K562 (cell line): ENCODE measurements around the gene CTSZ. TPM values are rescaled to one million over a fixed set of nuclear protein-coding genes. Genes with fewer than 3 reads are reported as not detected.
A peak's percentile ranks its signal among the peaks of the same experiment; 100 is the strongest.

Source experiments
- BMI1 ChIP-seq: fragments of 150-350 bp; IDR thresholded peaks from 2 replicates; pipeline ENCODE4 v1.6.1; 2014; ENCODE audit warnings: low read length
- EP300 ChIP-seq: IDR thresholded peaks from 2 replicates; pipeline ENCODE4 v1.6.1; 2012; ENCODE audit warnings: low read length, improper control_type of control experiment
- MAFG ChIP-seq: fragments of 450-650 bp; conservative IDR thresholded peaks from 2 replicates; pipeline ENCODE4 v1.6.1; 2016; ENCODE audit warnings: missing genetic modification characterization, missing compliant biosample characterization
- NEUROD1 ChIP-seq: fragments of 150-350 bp; IDR thresholded peaks from 2 replicates; pipeline ENCODE4 v1.6.1; 2014; ENCODE audit warnings: borderline replicate concordance, low read length, low read depth; ENCODE audit not compliant: partially characterized antibody
- NFIX ChIP-seq: fragments of 250-450 bp; sonication (Bioruptor Pico); IDR thresholded peaks from 2 replicates; pipeline ENCODE4 v1.4.0; 2020; ENCODE audit warnings: low read depth, mild to moderate bottlenecking, moderate library complexity
- NR2F6 ChIP-seq: fragments of 450-650 bp; formaldehyde crosslinking; IDR thresholded peaks from 2 replicates; pipeline ENCODE4 v1.4.0; 2020; ENCODE audit warnings: mild to moderate bottlenecking
- RCOR1 ChIP-seq, 2 experiments: IDR thresholded peaks; 2 replicates each; pipeline ENCODE4 v1.6.1; 2012; ENCODE audit warnings: low read depth in 2 of 2, low read length in 2 of 2, borderline replicate concordance in 1 of 2, improper control_type of control experiment in 1 of 2
- RNF219 ChIP-seq: fragments of 250-450 bp; sonication (Bioruptor Pico); IDR thresholded peaks from 2 replicates; pipeline ENCODE4 v1.5.0; 2022; ENCODE audit warnings: mild to moderate bottlenecking
- RUNX1 ChIP-seq: sonication (generic); IDR thresholded peaks from 2 replicates; pipeline ENCODE4 v1.6.1; 2016; ENCODE audit warnings: antibody characterized with exemption, low read depth
- SAFB ChIP-seq: fragments of 200-400 bp; formaldehyde crosslinking; IDR thresholded peaks from 2 replicates; pipeline ENCODE4 v1.6.1; 2017; ENCODE audit warnings: low read depth, low read length, borderline replicate concordance
- TCF7 ChIP-seq: sonication (generic); IDR thresholded peaks from 2 replicates; pipeline ENCODE4 v1.6.1; 2016; ENCODE audit warnings: antibody characterized with exemption, borderline replicate concordance
- TEAD2 ChIP-seq: fragments of 450-650 bp; IDR thresholded peaks from 2 replicates; pipeline ENCODE4 v1.6.1; 2016; ENCODE audit warnings: missing genetic modification characterization, control low read depth, missing compliant biosample characterization
- ZBED1 ChIP-seq: IDR thresholded peaks from 2 replicates; pipeline ENCODE4 v1.6.1; 2014
- ZNF197 ChIP-seq: fragments of 200-800 bp; sonication (Bioruptor generic); IDR thresholded peaks from 2 replicates; pipeline ENCODE4 v1.6.1; 2016; ENCODE audit warnings: low read depth, missing genetic modification characterization, missing compliant biosample characterization
- ZNF232 ChIP-seq: sonication (generic); formaldehyde crosslinking; IDR thresholded peaks from 2 replicates; pipeline ENCODE4 v1.8.0; 2022; ENCODE audit warnings: mild to moderate bottlenecking, missing genetic modification reagents
- ZNF589 ChIP-seq: fragments of 200-800 bp; sonication (Bioruptor generic); IDR thresholded peaks from 2 replicates; pipeline ENCODE4 v1.6.1; 2016; ENCODE audit warnings: low read depth, missing genetic modification characterization, missing compliant biosample characterization
- ZNF668 ChIP-seq: fragments of 250-450 bp; sonication (Bioruptor Pico); IDR thresholded peaks from 2 replicates; pipeline ENCODE4 v1.8.0; 2022; ENCODE audit warnings: mild to moderate bottlenecking, inconsistent platforms
- polyA plus RNA-seq, 8 experiments: library from polyadenylated mRNA; depleted of rRNA in 4 of 8; stranded (reverse) in 5 of 8; unstranded in 3 of 8; fragments of >200 nt; fragmentation: Nextera tagmentation in 2 of 8; fragmentation: Illumina TruSeq in 1 of 8; extraction: Ambion mirVana in 2 of 8; extraction: Trizol in 1 of 8; gene quantifications; 2 replicates each; pipeline versions ENCODE4 v1.2.1 to v1.2.3, GENCODE V29; 2011 to 2014; ENCODE audit warnings: inconsistent platforms in 1 of 8, missing spikeins in 1 of 8
- total RNA-seq, 7 experiments: library from RNA; depleted of rRNA in 6 of 7; stranded (reverse); fragments of >200 nt in 6 of 7; fragmentation: Illumina TruSeq in 2 of 7; extraction: Trizol in 2 of 7; gene quantifications; 2 replicates each; pipeline versions ENCODE4 v1.2.1 to v1.2.3, GENCODE V29; 2011 to 2021; ENCODE audit warnings: low replicate concordance in 1 of 7
- TF ChIP-seq, protein P1 (sequence below): sonication (generic); formaldehyde crosslinking; IDR thresholded peaks from 2 replicates; pipeline ENCODE4 v1.8.1; 2023; ENCODE audit warnings: mild to moderate bottlenecking, missing genetic modification reagents
- TF ChIP-seq, protein P2 (sequence below): fragments of 250-450 bp; sonication (Bioruptor Pico); IDR thresholded peaks from 2 replicates; pipeline ENCODE4 v1.8.0; 2022; ENCODE audit warnings: inconsistent platforms
- TF ChIP-seq, protein P3 (sequence below): fragments of 450-650 bp; IDR thresholded peaks from 2 replicates; pipeline ENCODE4 v1.6.1; 2016; ENCODE audit warnings: mild to moderate bottlenecking

The CTSZ gene
- total and polyA plus RNA-seq, 9 of the 15 experiments (the other 6 are each of a cell fraction or from before 2014, with no cell fraction given), result 1.6 to 143 (median 82.8) TPM

DNA sequence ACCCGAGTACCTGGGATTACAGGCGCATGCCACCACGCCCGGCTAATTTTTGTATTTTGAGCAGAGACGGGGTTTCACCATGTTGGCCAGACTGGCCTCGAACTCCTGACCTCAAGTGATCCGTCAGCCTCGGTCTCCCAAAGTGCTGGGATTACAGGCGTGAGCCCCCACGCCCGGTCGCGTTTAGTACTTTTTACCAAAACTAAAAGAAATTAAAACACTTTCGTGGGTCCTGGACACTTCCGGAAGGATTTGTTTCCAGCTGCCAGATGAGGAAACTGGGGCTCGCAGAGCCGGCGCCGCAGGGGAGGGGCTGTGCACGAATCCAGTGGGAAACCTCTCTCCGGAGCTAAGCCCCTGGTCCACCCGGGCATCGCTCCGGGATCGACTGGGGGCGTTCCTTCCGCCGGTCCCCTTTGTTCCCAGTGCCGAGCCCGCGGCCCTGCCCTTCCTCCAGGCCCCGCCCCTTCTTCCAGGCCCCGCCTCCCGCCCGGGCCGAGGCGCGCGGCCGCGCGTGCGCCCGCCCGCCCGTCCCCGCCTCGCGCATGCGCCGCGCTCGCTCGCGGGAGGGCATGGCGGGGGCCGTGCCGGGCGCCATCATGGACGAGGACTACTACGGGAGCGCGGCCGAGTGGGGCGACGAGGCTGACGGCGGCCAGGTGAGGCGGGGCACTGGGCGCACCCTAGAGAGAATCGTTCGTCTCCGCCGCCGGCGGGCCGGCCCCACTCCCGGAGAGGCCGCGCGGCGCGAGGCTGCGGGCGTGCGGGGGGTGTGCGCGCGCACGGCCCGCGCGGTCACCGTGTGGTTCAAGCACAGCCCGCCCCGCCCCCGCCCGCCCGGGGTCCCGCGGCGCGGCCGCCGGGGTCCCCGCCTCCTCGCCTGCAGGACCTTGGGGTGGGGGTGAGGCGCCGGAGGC is 26.1 kb downstream of the CTSZ start, which contains the start of gene NELFCD (continued):
- TF ChIP-seq SAFB (no peak), ZBED1 (no peak), NR2F6 (no peak), NEUROD1 (no peak), TEAD2 (tag) (no peak), RUNX1 (no peak), RNF219 (CRISPR knock-in tag) (no peak), NFIX (CRISPR knock-in tag) (no peak), BMI1 (no peak), ZNF668 (0 out of 2 replicates have a peak, but pooled peaks have one; percentile 41), RCOR1 (IDR thresholded peaks at IDR 0.05; ENCODE audit: borderline replicate concordance in 1 of 2, low read depth in 2 of 2, low read length in 2 of 2) (no peak), ZNF197 (CRISPR knock-in tag) (peak; percentile 77; the same call in 1 of the 2 replicates), MAFG (tag) (no peak), ZNF232 (CRISPR knock-in tag) (no peak), EP300 (no peak), TCF7 (peak; percentile 87), ZNF589 (CRISPR knock-in tag) (no peak)
- TF ChIP-seq, protein P1, sequence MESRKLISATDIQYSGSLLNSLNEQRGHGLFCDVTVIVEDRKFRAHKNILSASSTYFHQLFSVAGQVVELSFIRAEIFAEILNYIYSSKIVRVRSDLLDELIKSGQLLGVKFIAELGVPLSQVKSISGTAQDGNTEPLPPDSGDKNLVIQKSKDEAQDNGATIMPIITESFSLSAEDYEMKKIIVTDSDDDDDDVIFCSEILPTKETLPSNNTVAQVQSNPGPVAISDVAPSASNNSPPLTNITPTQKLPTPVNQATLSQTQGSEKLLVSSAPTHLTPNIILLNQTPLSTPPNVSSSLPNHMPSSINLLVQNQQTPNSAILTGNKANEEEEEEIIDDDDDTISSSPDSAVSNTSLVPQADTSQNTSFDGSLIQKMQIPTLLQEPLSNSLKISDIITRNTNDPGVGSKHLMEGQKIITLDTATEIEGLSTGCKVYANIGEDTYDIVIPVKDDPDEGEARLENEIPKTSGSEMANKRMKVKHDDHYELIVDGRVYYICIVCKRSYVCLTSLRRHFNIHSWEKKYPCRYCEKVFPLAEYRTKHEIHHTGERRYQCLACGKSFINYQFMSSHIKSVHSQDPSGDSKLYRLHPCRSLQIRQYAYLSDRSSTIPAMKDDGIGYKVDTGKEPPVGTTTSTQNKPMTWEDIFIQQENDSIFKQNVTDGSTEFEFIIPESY (CRISPR knock-in tag), result 0 out of 2 replicates have a peak, but pooled peaks have one; percentile 32
- TF ChIP-seq, protein P2, sequence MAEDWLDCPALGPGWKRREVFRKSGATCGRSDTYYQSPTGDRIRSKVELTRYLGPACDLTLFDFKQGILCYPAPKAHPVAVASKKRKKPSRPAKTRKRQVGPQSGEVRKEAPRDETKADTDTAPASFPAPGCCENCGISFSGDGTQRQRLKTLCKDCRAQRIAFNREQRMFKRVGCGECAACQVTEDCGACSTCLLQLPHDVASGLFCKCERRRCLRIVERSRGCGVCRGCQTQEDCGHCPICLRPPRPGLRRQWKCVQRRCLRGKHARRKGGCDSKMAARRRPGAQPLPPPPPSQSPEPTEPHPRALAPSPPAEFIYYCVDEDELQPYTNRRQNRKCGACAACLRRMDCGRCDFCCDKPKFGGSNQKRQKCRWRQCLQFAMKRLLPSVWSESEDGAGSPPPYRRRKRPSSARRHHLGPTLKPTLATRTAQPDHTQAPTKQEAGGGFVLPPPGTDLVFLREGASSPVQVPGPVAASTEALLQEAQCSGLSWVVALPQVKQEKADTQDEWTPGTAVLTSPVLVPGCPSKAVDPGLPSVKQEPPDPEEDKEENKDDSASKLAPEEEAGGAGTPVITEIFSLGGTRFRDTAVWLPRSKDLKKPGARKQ, result no peak
- TF ChIP-seq, protein P3, sequence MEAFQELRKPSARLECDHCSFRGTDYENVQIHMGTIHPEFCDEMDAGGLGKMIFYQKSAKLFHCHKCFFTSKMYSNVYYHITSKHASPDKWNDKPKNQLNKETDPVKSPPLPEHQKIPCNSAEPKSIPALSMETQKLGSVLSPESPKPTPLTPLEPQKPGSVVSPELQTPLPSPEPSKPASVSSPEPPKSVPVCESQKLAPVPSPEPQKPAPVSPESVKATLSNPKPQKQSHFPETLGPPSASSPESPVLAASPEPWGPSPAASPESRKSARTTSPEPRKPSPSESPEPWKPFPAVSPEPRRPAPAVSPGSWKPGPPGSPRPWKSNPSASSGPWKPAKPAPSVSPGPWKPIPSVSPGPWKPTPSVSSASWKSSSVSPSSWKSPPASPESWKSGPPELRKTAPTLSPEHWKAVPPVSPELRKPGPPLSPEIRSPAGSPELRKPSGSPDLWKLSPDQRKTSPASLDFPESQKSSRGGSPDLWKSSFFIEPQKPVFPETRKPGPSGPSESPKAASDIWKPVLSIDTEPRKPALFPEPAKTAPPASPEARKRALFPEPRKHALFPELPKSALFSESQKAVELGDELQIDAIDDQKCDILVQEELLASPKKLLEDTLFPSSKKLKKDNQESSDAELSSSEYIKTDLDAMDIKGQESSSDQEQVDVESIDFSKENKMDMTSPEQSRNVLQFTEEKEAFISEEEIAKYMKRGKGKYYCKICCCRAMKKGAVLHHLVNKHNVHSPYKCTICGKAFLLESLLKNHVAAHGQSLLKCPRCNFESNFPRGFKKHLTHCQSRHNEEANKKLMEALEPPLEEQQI, result no peak
